Activated CD8-positive, alpha-beta T cell treated with anti-CD3 and anti-CD28 coated beads, Interleukin-2, amount 10 ng/mL, durations not matched to agents 7 days and 5 days (primary cell): ENCODE results near the gene CTDSP2. TPM values are rescaled to one million over a fixed set of nuclear protein-coding genes. Genes with fewer than 3 reads are reported as not detected.
"Not testable (repeated sequence)": the region's sequence is repeated elsewhere in the genome, so short reads cannot be mapped to it uniquely, and the experiment has no call there.

Experiments used
- ATAC-seq: fragments of 150-1000 bp; cut with Tn5 transposase; one replicate; pipeline ENCODE4 v1.10.0; 2021; ENCODE audit warnings: moderate library complexity
- CTCF ChIA-PET: fragments of 350-600 bp; sonication (Branson Sonifier 250); formaldehyde crosslinking; loops from one replicate; lab custom pipeline; 2021; ENCODE audit warnings: antibody characterized with exemption; lab: Charles Lee
- POLR2A ChIA-PET: fragments of 350-600 bp; sonication (Branson Sonifier 250); formaldehyde crosslinking; loops from one replicate; lab custom pipeline; 2021; ENCODE audit warnings: antibody characterized with exemption; lab: Charles Lee
- DNase-seq: peaks from one replicate; pipeline ENCODE4 v3.0.0-alpha.2; 2020
- H3K27ac Mint-ChIP-seq: one replicate; pipeline ENCODE4 v1.8.0; 2021; ENCODE audit warnings: mild to moderate bottlenecking, mixed read lengths
- H3K27me3 Mint-ChIP-seq: one replicate; pipeline ENCODE4 v1.8.0; 2021; ENCODE audit warnings: low read depth, mixed read lengths
- H3K36me3 Mint-ChIP-seq: one replicate; pipeline ENCODE4 v1.8.0; 2021; ENCODE audit warnings: low read depth, mixed read lengths
- H3K4me1 Mint-ChIP-seq: one replicate; pipeline ENCODE4 v1.8.0; 2021; ENCODE audit warnings: low read depth, mixed read lengths
- H3K4me3 Mint-ChIP-seq: one replicate; pipeline ENCODE4 v1.8.0; 2021; ENCODE audit warnings: mild to moderate bottlenecking, mixed read lengths
- H3K9me3 Mint-ChIP-seq: one replicate; pipeline ENCODE4 v1.8.0; 2022; ENCODE audit warnings: mixed read lengths; ENCODE audit not compliant: insufficient read depth
- total RNA-seq, 2 experiments: library from RNA; stranded (reverse); gene quantifications; one replicate each; pipeline ENCODE4 v1.2.3, GENCODE V29; 2021

CTDSP2 gene
- total RNA-seq, 2 experiments from 2014 or later: 100 to 114 TPM

DNA sequence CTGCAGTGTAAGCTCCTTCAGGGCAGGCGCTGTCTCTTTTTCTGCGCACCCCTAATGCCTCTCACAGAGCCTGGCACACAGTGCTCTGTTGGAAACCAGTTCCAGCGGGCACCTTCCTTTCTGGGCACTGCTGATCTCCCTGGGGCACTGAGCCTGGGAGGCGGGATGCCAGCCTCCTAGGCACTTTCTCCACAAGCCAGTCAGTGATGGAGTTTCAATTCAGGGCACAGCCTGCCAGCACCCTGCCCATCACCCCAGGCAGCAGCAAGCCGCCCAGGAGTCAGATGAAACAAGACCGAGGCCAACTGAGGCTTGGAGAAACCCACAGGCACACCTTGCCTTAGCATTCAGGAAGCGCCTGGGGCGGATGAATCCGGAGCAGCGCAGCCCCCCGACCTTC, 5.7 kb upstream of the CTDSP2 start:
- Mint-ChIP-seq H3K36me3 (no peaks in the 10 kb centered on the region), H3K4me1 (peaks cover 22% of the 10 kb centered on the region), H3K27me3 (peaks cover 55% of the 10 kb centered on the region), H3K9me3 (no peaks in the 10 kb centered on the region), H3K4me3 (peak overlapping the region; percentile 3), H3K27ac (no peak overlapping the region)
- ChIA-PET CTCF (interaction anchor here (1.2 to 1.7 kb wide), 2 partner anchors 16 to 53 kb away, joined by 4 to 6 read pairs; no protein-coding TSS in a partner anchor), POLR2A (no interaction called here)
- no peak for ATAC-seq
- DNase-seq: no peak

DNA sequence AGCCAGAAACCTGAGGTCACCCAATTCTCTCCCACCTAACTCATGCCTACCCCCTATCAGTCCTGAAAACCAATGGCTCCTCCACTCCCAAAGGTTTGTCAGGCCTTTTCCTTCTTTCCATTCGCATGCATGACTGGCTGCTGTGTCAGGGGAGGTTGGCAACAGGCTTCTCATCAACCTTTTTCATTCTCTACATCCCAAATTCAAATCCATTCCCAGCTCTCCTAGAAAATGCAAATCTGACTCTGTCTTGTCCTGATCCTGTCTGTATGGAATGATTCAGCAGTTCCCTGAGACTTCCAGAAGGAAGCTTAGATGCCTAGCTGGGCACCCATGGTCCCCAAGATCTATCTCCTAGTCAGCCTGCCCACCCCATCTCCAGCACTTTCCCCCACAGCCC, 5.0 kb upstream of the CTDSP2 start:
- POLR2A ChIA-PET: interaction anchor here (1.1 to 1.2 kb wide), 2 partner anchors 15 to 84 kb away, joined by 3 read pairs; no protein-coding TSS in a partner anchor
- H3K4me3 Mint-ChIP-seq: no peak overlapping the region
- CTCF ChIA-PET: interaction anchor here (0.9 to 1.3 kb wide), 3 partner anchors 47 to 68 kb away, joined by 3 to 6 read pairs (median 4); no protein-coding TSS in a partner anchor

DNA sequence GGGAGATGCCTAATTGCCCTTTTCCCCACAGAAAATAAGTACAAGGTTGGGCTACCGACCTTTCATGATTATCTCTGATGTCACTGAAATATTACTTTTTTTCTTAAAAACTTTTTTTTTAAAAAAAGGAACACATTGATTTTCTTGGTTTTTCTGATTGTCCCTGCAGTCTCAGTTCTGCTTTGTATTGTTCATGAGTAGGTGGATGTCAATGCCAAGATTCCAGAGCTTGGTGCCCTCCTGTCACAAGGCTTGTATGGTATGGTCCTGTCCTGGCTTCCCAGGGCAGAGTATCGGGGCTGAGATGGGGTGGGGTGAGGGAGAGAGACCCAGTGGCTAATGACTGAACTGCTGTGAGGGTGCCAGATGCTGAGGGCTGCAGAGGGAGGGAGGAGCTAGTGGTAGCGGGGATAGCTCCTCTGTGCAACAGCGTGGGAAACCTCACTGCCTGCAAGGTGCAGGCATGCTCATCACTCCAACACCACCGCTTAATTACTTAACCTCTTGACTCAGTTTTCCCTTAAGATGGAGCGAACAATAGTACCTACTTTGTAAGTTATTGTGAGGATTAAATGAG, 4.4 kb upstream of the CTDSP2 start:
- DNase-seq: no peak

More for the DNA sequence above, 5.0 kb upstream of the CTDSP2 start:
- no peak overlapping the region for H3K27ac Mint-ChIP-seq
- H3K36me3 Mint-ChIP-seq: no peaks in the 10 kb centered on the region
- peaks cover 54% of the 10 kb centered on the region for H3K27me3 Mint-ChIP-seq
- no peaks in the 10 kb centered on the region for H3K9me3 Mint-ChIP-seq
- H3K4me1 Mint-ChIP-seq: peaks cover 26% of the 10 kb centered on the region
- DNase-seq (no peak), ATAC-seq (no peak)

DNA sequence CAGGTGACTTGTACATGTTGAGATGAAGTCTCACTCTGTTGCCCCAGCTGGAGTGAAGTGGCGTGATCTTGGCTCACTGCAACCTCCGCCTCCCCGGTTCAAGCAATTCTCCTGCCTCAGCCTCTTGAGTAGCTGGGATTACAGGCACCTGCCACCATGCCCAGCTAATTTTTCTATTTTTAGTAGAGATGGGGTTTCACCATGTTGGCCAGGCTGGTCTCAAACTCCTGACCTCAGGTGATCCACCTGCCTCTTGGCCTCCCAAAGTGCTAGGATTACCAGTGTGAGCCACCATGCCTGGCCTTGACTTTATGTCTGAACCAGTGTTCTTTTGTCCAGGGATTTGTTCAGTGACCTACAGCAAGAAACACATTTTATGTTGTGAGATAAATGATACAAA, 2.9 kb upstream of the CTDSP2 start:
- POLR2A ChIA-PET, H3K36me3 Mint-ChIP-seq, ATAC-seq, H3K9me3 Mint-ChIP-seq, CTCF ChIA-PET, H3K4me3 Mint-ChIP-seq, DNase-seq, H3K27ac Mint-ChIP-seq: not testable (repeated sequence)
- Mint-ChIP-seq H3K4me1 (peaks cover 27% of the 10 kb centered on the region), H3K27me3 (peaks cover 44% of the 10 kb centered on the region)

More for the DNA sequence above, 4.4 kb upstream of the CTDSP2 start:
- no peaks in the 10 kb centered on the region for H3K36me3 Mint-ChIP-seq
- ChIA-PET POLR2A (interaction anchor here (1.1 to 1.2 kb wide), 2 partner anchors 14 to 85 kb away, joined by 3 read pairs; no protein-coding TSS in a partner anchor), CTCF (interaction anchor here (0.9 to 1.3 kb wide), 4 partner anchors 14 to 68 kb away, joined by 3 to 6 read pairs (median 4); no protein-coding TSS in a partner anchor)
- ATAC-seq: no peak
- H3K9me3 Mint-ChIP-seq: no peaks in the 10 kb centered on the region
- H3K27ac Mint-ChIP-seq: no peak overlapping the region
- H3K4me3 Mint-ChIP-seq: no peak overlapping the region
- H3K27me3 Mint-ChIP-seq: peaks cover 49% of the 10 kb centered on the region
- peaks cover 26% of the 10 kb centered on the region for H3K4me1 Mint-ChIP-seq

DNA sequence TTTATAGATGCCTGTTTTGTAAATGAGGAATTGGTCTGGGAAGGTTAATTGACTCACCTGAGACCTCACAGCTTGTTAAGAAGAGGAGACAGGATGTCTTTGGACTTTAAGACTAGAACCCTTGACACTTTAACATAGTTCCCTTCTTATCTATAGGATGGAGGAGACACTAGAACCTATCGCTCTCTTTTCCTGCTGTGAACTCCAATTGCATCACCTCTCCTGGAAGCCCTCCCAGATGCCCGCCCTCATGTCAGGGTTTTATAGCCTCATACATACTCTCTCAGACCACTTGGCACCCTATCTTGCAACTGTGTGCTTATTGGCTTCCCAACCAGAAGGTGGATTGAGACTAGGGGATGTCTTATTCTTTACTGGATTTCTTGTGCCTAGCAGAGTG, 2.5 kb upstream of the CTDSP2 start:
- no peak for DNase-seq
- Mint-ChIP-seq H3K27ac (no peak overlapping the region), H3K9me3 (no peaks in the 10 kb centered on the region), H3K27me3 (peaks cover 42% of the 10 kb centered on the region), H3K4me1 (peaks cover 31% of the 10 kb centered on the region), H3K36me3 (peaks cover 4% of the 10 kb centered on the region), H3K4me3 (no peak overlapping the region)
- no peak for ATAC-seq
- CTCF ChIA-PET: interaction anchor here (8.9 kb wide), 1 partner anchor 54 kb away, joined by 91 read pairs; no protein-coding TSS in a partner anchor
- POLR2A ChIA-PET: no interaction called here

DNA sequence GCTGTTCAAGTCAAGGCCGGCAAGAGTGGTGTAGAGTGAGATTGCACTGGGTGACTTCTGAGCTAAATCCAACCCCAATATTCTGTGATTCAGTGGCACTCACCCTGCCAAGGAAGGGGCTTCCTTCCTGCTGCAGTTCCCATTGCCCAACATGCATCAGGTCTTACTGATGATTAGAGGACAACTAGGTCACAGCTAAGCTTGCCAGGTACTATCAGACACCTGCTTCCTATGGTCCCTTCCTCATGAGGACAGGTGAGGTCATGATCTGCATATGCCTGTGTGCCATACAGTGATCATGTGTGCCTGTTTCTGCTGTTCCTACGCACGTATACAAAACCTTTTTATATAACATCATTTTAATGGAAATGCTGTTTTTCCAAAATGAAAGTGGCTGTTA, 1.7 kb upstream of the CTDSP2 start:
- no peak for ATAC-seq
- Mint-ChIP-seq H3K4me3 (no peak overlapping the region), H3K4me1 (peaks cover 38% of the 10 kb centered on the region), H3K27me3 (peaks cover 36% of the 10 kb centered on the region), H3K36me3 (peaks cover 6% of the 10 kb centered on the region), H3K27ac (no peak overlapping the region), H3K9me3 (no peaks in the 10 kb centered on the region)
- POLR2A ChIA-PET: interaction anchor here (3.0 kb wide), 1 partner anchor 51 kb away, joined by 20 read pairs; no protein-coding TSS in a partner anchor
- DNase-seq: no peak
- CTCF ChIA-PET: interaction anchor here (0.9 to 8.9 kb wide), 4 partner anchors 10 to 92 kb away, joined by 4 to 91 read pairs (median 6); no protein-coding TSS in a partner anchor

DNA sequence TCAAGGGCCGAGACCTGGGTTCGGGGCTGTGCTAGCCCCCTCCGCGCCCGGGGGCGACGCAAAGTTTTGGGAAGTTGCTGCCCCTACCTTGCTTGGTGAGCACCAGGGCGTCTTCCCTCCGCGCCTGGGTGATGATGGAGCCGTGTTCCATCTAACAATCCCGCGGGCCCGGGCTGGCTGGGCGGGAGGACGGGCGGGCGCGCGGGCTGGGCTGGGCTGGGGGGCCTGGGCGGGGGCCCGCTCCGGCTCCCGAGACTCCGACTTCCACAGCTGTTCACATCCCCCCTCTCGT, 298 bp downstream of the CTDSP2 start:
- H3K4me1 Mint-ChIP-seq: peaks cover 43% of the 10 kb centered on the region
- peaks cover 12% of the 10 kb centered on the region for H3K36me3 Mint-ChIP-seq
- POLR2A ChIA-PET: interaction anchor here (0.6 to 3.0 kb wide), 6 partner anchors 8 to 53 kb away, joined by 3 to 20 read pairs (median 3); no protein-coding TSS in a partner anchor
- no peaks in the 10 kb centered on the region for H3K9me3 Mint-ChIP-seq
- peaks cover 22% of the 10 kb centered on the region for H3K27me3 Mint-ChIP-seq
- DNase-seq (no peak), ATAC-seq (peak; percentile 28)
- H3K27ac Mint-ChIP-seq: peak overlapping the region; percentile 66
- CTCF ChIA-PET: interaction anchor here (0.9 to 8.9 kb wide), 6 partner anchors 11 to 87 kb away, joined by 3 to 91 read pairs (median 4); partner anchors contain the start of gene TSFM
- peak overlapping the region; percentile 81 for H3K4me3 Mint-ChIP-seq

DNA sequence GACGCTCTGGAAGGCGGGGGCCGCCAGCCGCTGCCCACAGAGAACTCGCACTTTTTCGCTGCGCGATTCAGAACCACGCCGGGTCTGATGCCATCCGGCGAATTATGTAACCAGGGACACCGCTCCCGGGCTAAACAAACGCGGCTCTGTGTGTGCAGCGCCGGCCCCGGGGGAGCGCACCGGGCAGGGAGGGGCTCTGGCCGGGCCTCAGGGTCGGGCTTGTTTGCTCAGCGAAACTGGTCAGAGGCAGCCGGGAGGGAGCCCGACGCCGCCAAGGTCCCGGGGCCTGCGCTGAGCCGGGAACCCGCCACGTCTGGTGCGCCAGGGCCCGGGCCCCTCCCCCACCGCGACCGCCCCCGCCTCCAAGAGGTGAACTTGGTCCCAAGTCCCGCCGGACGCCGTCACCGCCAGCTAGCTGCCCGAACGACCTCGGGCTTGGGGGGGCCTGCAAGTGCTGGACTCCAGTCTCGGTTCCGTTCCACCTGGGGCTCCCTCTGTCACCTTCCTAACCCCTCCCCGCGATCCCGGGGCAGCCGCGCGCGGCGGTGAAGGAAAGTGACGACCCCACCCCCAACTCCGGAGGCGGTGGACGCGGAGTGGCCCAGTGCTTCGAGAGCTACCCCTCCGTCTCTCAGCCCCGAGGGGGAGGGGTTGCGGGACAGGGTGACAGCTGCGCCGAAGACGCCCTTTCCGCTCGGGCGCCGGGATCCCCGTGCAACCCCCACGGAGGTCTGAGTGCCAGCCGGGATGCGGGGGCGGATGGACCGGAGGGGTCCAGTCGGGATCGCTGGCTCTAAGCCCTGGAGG, 848 bp downstream of the CTDSP2 start:
- DNase-seq (peak; percentile 64), ATAC-seq (peak; percentile 38)
- peaks cover 12% of the 10 kb centered on the region for H3K36me3 Mint-ChIP-seq
- ChIA-PET POLR2A (interaction anchor here (0.6 to 3.0 kb wide), 9 partner anchors 9 to 64 kb away, joined by 3 to 20 read pairs (median 4); no protein-coding TSS in a partner anchor), CTCF (interaction anchor here (0.9 to 8.9 kb wide), 9 partner anchors 9 to 86 kb away, joined by 3 to 91 read pairs (median 6); partner anchors contain the start of gene TSFM)
- peaks cover 46% of the 10 kb centered on the region for H3K4me1 Mint-ChIP-seq
- peaks cover 17% of the 10 kb centered on the region for H3K27me3 Mint-ChIP-seq
- peak overlapping the region; percentile 66 for H3K27ac Mint-ChIP-seq
- peak overlapping the region; percentile 81 for H3K4me3 Mint-ChIP-seq
- no peaks in the 10 kb centered on the region for H3K9me3 Mint-ChIP-seq

DNA sequence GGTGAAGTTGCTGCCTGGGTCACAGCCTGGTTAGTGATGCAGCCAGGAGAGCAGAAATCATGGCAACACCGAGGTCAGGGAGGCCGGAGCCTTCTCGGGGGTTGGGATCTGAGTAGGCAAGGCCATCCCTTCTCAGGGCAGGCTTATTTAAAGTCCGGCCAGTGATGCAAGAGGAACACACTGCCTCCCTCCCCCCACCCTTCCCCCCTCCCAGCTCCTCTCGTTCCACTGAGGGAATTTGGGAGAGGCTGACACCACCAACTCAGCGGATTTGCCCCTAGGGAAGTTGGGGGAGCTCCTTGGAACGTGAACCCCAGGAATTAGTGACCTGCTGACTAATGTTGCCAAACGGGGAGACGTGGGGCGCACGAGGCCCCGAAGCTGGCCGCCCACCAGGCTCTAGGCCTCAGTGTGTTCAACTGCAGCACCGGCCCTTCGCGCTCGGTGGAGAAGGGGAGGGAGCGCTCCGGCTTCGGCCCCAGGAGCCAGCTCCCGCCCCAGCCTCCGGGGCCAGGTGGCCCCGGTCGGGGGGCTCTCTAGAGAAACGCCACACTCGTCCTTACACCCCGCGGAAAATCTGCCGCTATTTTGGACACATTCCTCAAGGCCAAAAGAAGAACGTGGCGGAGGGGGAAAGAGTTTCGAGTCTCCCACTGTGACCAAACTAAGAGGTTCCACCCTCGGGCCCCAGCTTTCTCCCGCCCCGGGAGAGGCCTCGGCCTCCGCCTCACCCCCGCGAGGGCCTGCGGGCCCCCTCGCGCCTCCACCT, 1.6 kb downstream of the CTDSP2 start:
- Mint-ChIP-seq H3K36me3 (peaks cover 12% of the 10 kb centered on the region), H3K4me3 (peak overlapping the region; percentile 81), H3K27ac (peak overlapping the region; percentile 66), H3K27me3 (peaks cover 12% of the 10 kb centered on the region), H3K9me3 (no peaks in the 10 kb centered on the region), H3K4me1 (peaks cover 54% of the 10 kb centered on the region)
- ATAC-seq (peak; percentile 12), DNase-seq (peak; percentile 50)
- CTCF ChIA-PET: interaction anchor here (1.1 to 8.9 kb wide), 8 partner anchors 8 to 88 kb away, joined by 3 to 91 read pairs (median 8); partner anchors contain the start of gene TSFM
- POLR2A ChIA-PET: interaction anchor here (0.9 to 2.0 kb wide), 6 partner anchors 8 to 63 kb away, joined by 3 to 8 read pairs (median 4); no protein-coding TSS in a partner anchor

DNA sequence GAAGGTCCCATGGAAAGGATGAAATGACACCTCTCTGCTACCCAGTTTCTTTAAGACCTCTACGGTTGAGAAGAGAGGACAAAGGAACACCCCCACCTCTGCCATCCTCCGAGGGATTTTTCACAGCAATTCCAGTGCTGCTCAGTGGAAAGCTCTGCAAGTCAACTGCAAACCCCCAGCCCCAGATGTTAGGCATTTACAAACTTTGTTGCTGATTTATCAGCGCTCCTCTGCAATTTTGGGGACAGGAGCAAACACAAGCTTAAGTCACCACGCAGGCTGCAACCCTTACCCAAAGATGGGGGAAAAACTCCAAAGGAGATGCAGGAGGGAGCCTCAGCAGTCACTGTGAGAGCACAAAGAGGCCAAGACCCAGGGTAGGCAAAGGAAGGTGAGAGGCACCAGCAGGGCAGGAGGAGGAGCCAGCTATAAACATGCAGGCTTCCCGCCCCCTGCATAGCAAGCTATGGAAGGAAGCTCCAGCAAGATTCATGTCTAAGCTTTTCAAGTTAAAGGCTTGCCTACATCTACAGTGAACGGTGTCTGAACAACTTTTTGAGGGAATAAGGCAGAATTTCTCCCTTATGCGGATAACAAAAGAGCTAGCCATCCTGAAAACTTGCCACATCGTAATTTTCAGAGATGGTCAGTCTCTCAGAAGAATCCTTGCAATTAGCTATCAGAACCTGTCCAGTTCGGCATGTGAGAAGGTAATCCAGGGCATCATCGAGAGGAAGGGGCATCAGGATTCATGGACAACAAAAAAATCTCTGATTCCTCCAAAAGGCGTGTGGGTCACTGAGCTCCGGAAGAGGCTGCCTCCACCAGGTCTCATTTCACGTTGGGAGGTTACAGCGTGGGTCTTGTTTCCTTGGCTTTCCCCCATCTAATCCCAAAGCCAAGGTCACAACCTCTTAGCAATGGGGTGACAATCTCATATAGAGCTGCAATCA, 3.9 kb downstream of the CTDSP2 start:
- no peaks in the 10 kb centered on the region for H3K27me3 Mint-ChIP-seq
- H3K36me3 Mint-ChIP-seq: peaks cover 12% of the 10 kb centered on the region
- ChIA-PET CTCF (interaction anchor here (0.5 to 8.9 kb wide), 13 partner anchors 10 to 171 kb away, joined by 3 to 91 read pairs (median 4); no protein-coding TSS in a partner anchor), POLR2A (interaction anchor here (0.6 to 1.1 kb wide), 6 partner anchors 10 to 263 kb away, joined by 3 to 4 read pairs (median 3); partner anchors contain the start of genes ATP23 and AVIL)
- no peaks in the 10 kb centered on the region for H3K9me3 Mint-ChIP-seq
- peak overlapping the region; percentile 50 for H3K4me3 Mint-ChIP-seq
- DNase-seq (peak; percentile 50), ATAC-seq (no peak)
- H3K27ac Mint-ChIP-seq: peak overlapping the region; percentile 18
- peaks cover 71% of the 10 kb centered on the region for H3K4me1 Mint-ChIP-seq
